Kidney (tissue), 14 donors: ENCODE measurements around the gene HCN4. TPM values are rescaled to one million over a fixed set of nuclear protein-coding genes. Genes with fewer than 3 reads are reported as not detected.

ENCODE experiments used
- DNase-seq, 5 donors: peaks; one replicate each; pipeline ENCODE4 v3.0.0-alpha.2; 2013 to 2020
- FAIRE-seq: peaks from 2 replicates; lab custom pipeline; 2012; peaks lifted over from hg19 to GRCh38; lab: Jason Lieb, UNC
- H3K27ac ChIP-seq, 2 donors: one replicate each; pipeline ENCODE4 v1.7.0; 2013; ENCODE audit warnings: low read depth in 2 of 2, low read length in 2 of 2, inconsistent platforms in 1 of 2
- H3K27me3 ChIP-seq: one replicate; pipeline ENCODE4 v1.7.1; 2013; ENCODE audit warnings: low read length, inconsistent platforms; ENCODE audit not compliant: control insufficient read depth, insufficient read depth
- H3K36me3 ChIP-seq, 3 donors: one replicate each; pipeline versions ENCODE4 v1.7.0 to v1.7.1; 2013; ENCODE audit warnings: low read length in 3 of 3, control low read depth in 1 of 3, inconsistent platforms in 1 of 3; ENCODE audit not compliant: insufficient read depth in 3 of 3, control insufficient read depth in 2 of 3
- H3K4me1 ChIP-seq, 3 donors: one replicate each; pipeline versions ENCODE4 v1.7.0 to v1.7.1; 2013; ENCODE audit warnings: low read length in 3 of 3, inconsistent platforms in 1 of 3, low read depth in 1 of 3; ENCODE audit not compliant: control insufficient read depth in 2 of 3, insufficient read depth in 2 of 3
- H3K4me3 ChIP-seq, 3 donors: one replicate each; pipeline versions ENCODE4 v1.7.0 to v1.8.1; 2013; ENCODE audit warnings: low read length in 3 of 3, control low read depth in 1 of 3, inconsistent platforms in 1 of 3
- H3K9ac ChIP-seq, 3 donors: one replicate each; pipeline versions ENCODE4 v1.7.0 to v1.7.1; 2013; ENCODE audit warnings: low read length in 3 of 3, control low read depth in 1 of 3, inconsistent platforms in 1 of 3
- H3K9me3 ChIP-seq, 3 donors: one replicate each; pipeline versions ENCODE4 v1.7.0 to v1.7.1; 2013; ENCODE audit warnings: low read length in 3 of 3, control low read depth in 1 of 3, inconsistent platforms in 1 of 3; ENCODE audit not compliant: control insufficient read depth in 2 of 3, insufficient read depth in 1 of 3
- CTCF ChIP-seq: IDR thresholded peaks from 3 replicates; pipeline ENCODE4 v1.5.1; 2012; ENCODE audit warnings: mild to moderate bottlenecking, moderate library complexity, borderline replicate concordance; ENCODE audit not compliant: insufficient read depth; ENCODE audit errors: extremely low read depth
- intact Hi-C: fragments of 100-400 bp; cut with DNase I; formaldehyde crosslinking; loops from one replicate; pipeline ENCODE4 v1.11.1; 2022
- polyA plus RNA-seq: library from polyadenylated mRNA; stranded (reverse); fragments of 350-450 nt; fragmentation: Illumina TruSeq; extraction: RNeasy Lipid Tissue Mini Kit (QIAGEN cat#74804); gene quantifications from one replicate; pipeline ENCODE4 v1.2.3, GENCODE V29; 2014; ENCODE audit warnings: low read depth, low replicate concordance; ENCODE audit not compliant: insufficient read depth
- total RNA-seq: library from RNA; stranded (reverse); fragmentation: NEBNext Ultra II Directional; extraction: Animal tissue kit (Norgen Biotek cat#: 25700); gene quantifications from one replicate; pipeline ENCODE4 v1.2.1, GENCODE V29; 2021
- donor health status: control.
- donor health status: control.
- donor health status: control.
- donor health status: control.
- donor health status: control.
- donor health status: DM: yes; HTN: yes; CAD: no.
- donor health status: Normal renal cell carcinoma (clear cell type).

Gene HCN4
- total and polyA plus RNA-seq, 2 donors from 2014 or later, result 0.15 to 0.50 TPM

GRCh38 chr15:73293773-73294172 lies 75.0 kb downstream of the HCN4 start:
- intact Hi-C loops, result no loop called here
- no peak for DNase-seq
- H3K36me3 ChIP-seq, result peaks cover 2 to 36% (median 11%) of the 10 kb centered on the region in 3 donors

GRCh38 chr15:73291441-73291840 lies 77.3 kb downstream of the HCN4 start:
- H3K27me3 ChIP-seq, result no peaks in the 10 kb centered on the region
- intact Hi-C loops, result no loop called here
- peaks cover 3 to 34% (median 14%) of the 10 kb centered on the region in 3 donors for H3K36me3 ChIP-seq
- no peak for DNase-seq
- no peaks in the 10 kb centered on the region for H3K9me3 ChIP-seq
- FAIRE-seq, result no peak
- no peak for TF ChIP-seq CTCF
- H3K27ac ChIP-seq, result no peak overlapping the region
- no peak overlapping the region for H3K4me3 ChIP-seq
- H3K9ac ChIP-seq, result no peak overlapping the region
- H3K4me1 ChIP-seq, result peaks cover 0 to 6% (median 0%) of the 10 kb centered on the region in 3 donors

More at GRCh38 chr15:73293773-73294172, 75.0 kb downstream of the HCN4 start:
- no peaks in the 10 kb centered on the region for H3K27me3 ChIP-seq
- H3K27ac ChIP-seq, result no peak overlapping the region
- H3K4me1 ChIP-seq, result peaks cover 0 to 6% (median 0%) of the 10 kb centered on the region in 3 donors
- H3K4me3 ChIP-seq, result no peak overlapping the region
- no peak for FAIRE-seq
- no peak overlapping the region for H3K9ac ChIP-seq
- H3K9me3 ChIP-seq, result no peaks in the 10 kb centered on the region
- no peak for TF ChIP-seq CTCF

GRCh38 chr15:73287019-73287418 lies 81.7 kb downstream of the HCN4 start:
- Histone ChIP-seq H3K27ac (no peak overlapping the region), H3K9ac (no peak overlapping the region), H3K9me3 (no peaks in the 10 kb centered on the region), H3K4me1 (no peaks in the 10 kb centered on the region), H3K27me3 (no peaks in the 10 kb centered on the region), H3K36me3 (peaks cover 3 to 29% (median 20%) of the 10 kb centered on the region in 3 donors), H3K4me3 (no peak overlapping the region)
- intact Hi-C loops, result no loop called here
- no peak for TF ChIP-seq CTCF
- no peak for DNase-seq
- FAIRE-seq, result no peak

- TF ChIP-seq CTCF, result no peak
- no peak overlapping the region for H3K27ac ChIP-seq
- no peak overlapping the region for H3K9ac ChIP-seq
- H3K27me3 ChIP-seq, result no peaks in the 10 kb centered on the region
- intact Hi-C loops, result no loop called here
- H3K36me3 ChIP-seq, result peaks cover 3 to 29% (median 20%) of the 10 kb centered on the region in 3 donors
- DNase-seq (no peak), FAIRE-seq (no peak)
- no peaks in the 10 kb centered on the region for H3K9me3 ChIP-seq
- no peak overlapping the region for H3K4me3 ChIP-seq
- no peaks in the 10 kb centered on the region for H3K4me1 ChIP-seq
Observed at GRCh38 chr15:73286311-73286710, 82.4 kb downstream of the HCN4 start.
